GM19468 (cell line): ENCODE data around the gene NTM.

Experiments
- ATAC-seq: cut with Tn5 transposase; IDR thresholded peaks from one replicate; pipeline ENCODE4 v1.9.1; 2021; ENCODE audit warnings: mild to moderate bottlenecking, moderate library complexity, moderate number of reproducible peaks; ENCODE audit not compliant: unreplicated experiment; ENCODE audit errors: extremely low read depth

The NTM gene

DNA sequence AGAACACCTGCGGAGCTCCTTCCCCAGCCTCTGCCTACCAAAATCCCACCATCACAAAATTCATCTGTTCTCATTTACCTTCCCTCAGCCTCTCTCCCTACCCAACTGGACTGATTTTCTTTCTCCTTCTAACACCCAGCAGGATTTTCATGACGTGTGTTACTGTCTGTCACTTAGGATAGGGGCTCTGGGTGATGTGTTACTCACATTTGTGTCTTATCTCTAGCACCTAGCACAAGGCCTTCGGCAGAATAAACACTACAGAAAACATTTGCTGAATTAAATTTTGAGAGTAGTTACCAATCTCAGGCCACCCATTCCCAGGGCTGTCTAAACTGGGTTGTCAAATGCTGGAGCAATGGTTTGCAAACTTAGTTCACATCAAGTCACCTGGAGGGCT, 88.0 kb downstream of the NTM start:
- no peak for ATAC-seq

- no peak for ATAC-seq
These were observed 90.5 kb downstream of the NTM start for GRCh38 chr11:131460931-131461330.

GRCh38 chr11:131462622-131463021, 92.2 kb downstream of the NTM start:
- ATAC-seq: no peak

GRCh38 chr11:131463162-131463561, 92.7 kb downstream of the NTM start:
- ATAC-seq: no peak

GRCh38 chr11:131463649-131464425, 93.4 kb downstream of the NTM start:
- no peak for ATAC-seq

DNA sequence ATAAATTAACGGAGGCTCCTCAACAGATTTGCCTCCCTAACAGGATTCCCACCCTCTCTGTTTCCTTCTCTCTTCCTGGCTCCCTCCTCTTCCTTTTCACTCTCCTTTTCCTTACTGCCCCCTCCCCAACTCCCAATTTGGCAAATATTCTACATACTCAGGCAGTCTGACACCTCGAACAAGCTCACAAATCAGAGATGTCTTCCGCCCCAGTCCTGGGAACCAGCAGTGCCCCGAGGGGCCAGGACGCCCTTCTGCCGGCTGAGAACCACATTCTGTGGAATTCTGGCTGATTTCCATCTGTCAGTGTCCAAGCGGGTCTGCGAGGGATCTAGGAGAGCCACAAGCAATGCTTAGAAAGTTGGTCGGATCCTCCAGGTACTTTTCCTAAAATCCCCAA, 94.0 kb downstream of the NTM start:
- ATAC-seq: no peak

DNA sequence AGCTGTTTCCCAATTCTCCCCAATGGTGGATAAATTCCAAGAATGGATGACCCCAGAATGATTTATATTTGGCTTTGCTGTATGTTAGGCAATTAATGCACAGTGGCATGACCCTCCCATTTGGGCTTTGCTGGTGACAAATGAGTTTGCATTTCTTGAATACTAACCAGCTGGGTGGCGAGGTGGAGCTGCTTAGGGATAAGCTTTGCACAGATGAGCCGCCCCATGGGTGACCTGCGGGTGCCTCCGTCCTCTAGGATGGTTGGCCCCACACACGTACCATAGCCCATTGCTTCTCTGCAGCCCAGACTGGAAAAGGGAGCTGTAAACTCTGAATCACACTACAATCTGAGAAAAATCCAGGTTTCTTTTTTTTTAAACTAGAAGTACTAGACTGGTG, 94.6 kb downstream of the NTM start:
- ATAC-seq: no peak

DNA sequence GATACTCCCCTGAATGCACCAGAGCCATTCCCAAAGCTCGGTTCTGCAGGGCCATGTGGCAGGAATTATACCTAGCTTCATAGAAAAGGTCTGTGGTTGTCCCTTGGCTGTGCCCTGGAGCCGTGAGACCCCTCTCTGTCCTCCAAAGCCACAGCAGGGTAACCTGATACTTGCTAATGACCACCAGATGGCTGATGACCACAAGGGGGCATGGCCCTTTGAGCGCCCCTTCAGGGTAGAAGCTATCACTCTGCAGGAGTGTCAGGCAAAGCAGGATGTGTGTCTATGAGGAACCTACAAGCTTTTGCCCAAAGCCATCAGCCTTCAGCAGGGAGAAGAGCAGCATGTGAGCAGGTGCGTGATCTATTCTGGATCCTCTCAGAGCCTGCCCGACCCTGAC, 95.3 kb downstream of the NTM start:
- ATAC-seq: no peak

- no peak for ATAC-seq
These were observed 97.4 kb downstream of the NTM start for GRCh38 chr11:131467645-131468394.

- ATAC-seq: no peak
These were observed 98.2 kb downstream of the NTM start for GRCh38 chr11:131468565-131468964.

- no peak for ATAC-seq
These were observed 100.0 kb downstream of the NTM start for GRCh38 chr11:131470216-131470925.

GRCh38 chr11:131471976-131472375, 101.6 kb downstream of the NTM start:
- ATAC-seq: no peak

DNA sequence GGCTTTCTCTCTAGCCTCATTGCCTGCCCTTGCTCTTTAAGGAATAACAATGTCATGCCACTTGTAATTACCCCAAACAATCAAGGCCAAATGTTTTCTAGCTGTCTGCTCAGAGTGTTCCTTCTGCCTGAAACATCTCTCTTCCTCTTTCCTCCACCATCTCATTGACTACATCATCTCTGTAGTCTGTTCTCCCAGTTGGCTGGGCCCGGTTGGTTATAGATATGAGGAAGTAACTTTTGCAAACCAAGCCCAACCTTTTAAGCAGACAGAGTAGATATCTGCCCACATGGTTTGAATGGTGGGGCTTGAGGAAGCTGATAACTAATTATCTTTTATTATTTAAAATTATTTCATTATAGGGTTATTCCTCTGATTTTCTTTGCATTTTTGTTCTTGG, 104.5 kb downstream of the NTM start:
- no peak for ATAC-seq

DNA sequence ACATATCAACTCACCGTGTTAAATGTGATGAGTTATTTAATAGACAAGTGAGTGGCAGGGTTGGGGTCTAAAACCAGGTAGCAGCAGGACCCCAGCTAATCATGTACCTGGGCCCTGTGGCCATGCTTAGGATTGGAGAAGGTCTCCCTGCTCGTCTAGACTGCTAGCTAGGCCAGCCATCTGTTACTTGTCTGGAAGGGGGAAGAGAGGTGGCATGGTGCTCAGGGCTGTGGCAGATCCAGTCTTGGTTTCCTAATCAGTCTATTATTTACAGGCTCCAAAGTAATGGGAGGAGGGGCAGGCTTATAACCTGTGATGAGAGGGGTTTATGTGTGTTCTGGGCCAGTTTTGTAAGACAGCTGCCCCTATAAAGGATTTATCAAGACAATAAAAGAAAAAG, 105.9 kb downstream of the NTM start:
- ATAC-seq: no peak

- no peak for ATAC-seq
These were observed 107.9 kb downstream of the NTM start for GRCh38 chr11:131478341-131478740.

- ATAC-seq: no peak
These were observed 110.9 kb downstream of the NTM start for GRCh38 chr11:131481303-131481702.

- no peak for ATAC-seq
These were observed 111.6 kb downstream of the NTM start for GRCh38 chr11:131481971-131482370.

- ATAC-seq: no peak
These were observed 113.0 kb downstream of the NTM start for GRCh38 chr11:131483453-131483852.

- no peak for ATAC-seq
These were observed 113.5 kb downstream of the NTM start for GRCh38 chr11:131483877-131484276.

- ATAC-seq: no peak
These were observed 115.7 kb downstream of the NTM start for GRCh38 chr11:131486100-131486499.
